Kidney (tissue), 14 donors: Measurements from ENCODE around the gene DTWD1. TPM values are rescaled to one million over a fixed set of nuclear protein-coding genes. Genes with fewer than 3 reads are reported as not detected.

Source experiments
- DNase-seq, 5 donors: peaks; one replicate each; pipeline ENCODE4 v3.0.0-alpha.2; 2013 to 2020
- FAIRE-seq: peaks from 2 replicates; lab custom pipeline; 2012; peaks lifted over from hg19 to GRCh38; lab: Jason Lieb, UNC
- H3K27ac ChIP-seq, 2 donors: one replicate each; pipeline ENCODE4 v1.7.0; 2013; ENCODE audit warnings: low read depth in 2 of 2, low read length in 2 of 2, inconsistent platforms in 1 of 2
- H3K27me3 ChIP-seq: one replicate; pipeline ENCODE4 v1.7.1; 2013; ENCODE audit warnings: low read length, inconsistent platforms; ENCODE audit not compliant: control insufficient read depth, insufficient read depth
- H3K36me3 ChIP-seq, 3 donors: one replicate each; pipeline versions ENCODE4 v1.7.0 to v1.7.1; 2013; ENCODE audit warnings: low read length in 3 of 3, control low read depth in 1 of 3, inconsistent platforms in 1 of 3; ENCODE audit not compliant: insufficient read depth in 3 of 3, control insufficient read depth in 2 of 3
- H3K4me1 ChIP-seq, 3 donors: one replicate each; pipeline versions ENCODE4 v1.7.0 to v1.7.1; 2013; ENCODE audit warnings: low read length in 3 of 3, inconsistent platforms in 1 of 3, low read depth in 1 of 3; ENCODE audit not compliant: control insufficient read depth in 2 of 3, insufficient read depth in 2 of 3
- H3K4me3 ChIP-seq, 3 donors: one replicate each; pipeline versions ENCODE4 v1.7.0 to v1.8.1; 2013; ENCODE audit warnings: low read length in 3 of 3, control low read depth in 1 of 3, inconsistent platforms in 1 of 3
- H3K9ac ChIP-seq, 3 donors: one replicate each; pipeline versions ENCODE4 v1.7.0 to v1.7.1; 2013; ENCODE audit warnings: low read length in 3 of 3, control low read depth in 1 of 3, inconsistent platforms in 1 of 3
- H3K9me3 ChIP-seq, 3 donors: one replicate each; pipeline versions ENCODE4 v1.7.0 to v1.7.1; 2013; ENCODE audit warnings: low read length in 3 of 3, control low read depth in 1 of 3, inconsistent platforms in 1 of 3; ENCODE audit not compliant: control insufficient read depth in 2 of 3, insufficient read depth in 1 of 3
- CTCF ChIP-seq: IDR thresholded peaks from 3 replicates; pipeline ENCODE4 v1.5.1; 2012; ENCODE audit warnings: mild to moderate bottlenecking, moderate library complexity, borderline replicate concordance; ENCODE audit not compliant: insufficient read depth; ENCODE audit errors: extremely low read depth
- intact Hi-C: fragments of 100-400 bp; cut with DNase I; formaldehyde crosslinking; loops from one replicate; pipeline ENCODE4 v1.11.1; 2022
- polyA plus RNA-seq: library from polyadenylated mRNA; stranded (reverse); fragments of 350-450 nt; fragmentation: Illumina TruSeq; extraction: RNeasy Lipid Tissue Mini Kit (QIAGEN cat#74804); gene quantifications from one replicate; pipeline ENCODE4 v1.2.3, GENCODE V29; 2014; ENCODE audit warnings: low read depth, low replicate concordance; ENCODE audit not compliant: insufficient read depth
- total RNA-seq: library from RNA; stranded (reverse); fragmentation: NEBNext Ultra II Directional; extraction: Animal tissue kit (Norgen Biotek cat#: 25700); gene quantifications from one replicate; pipeline ENCODE4 v1.2.1, GENCODE V29; 2021
- donor health status: control.
- donor health status: control.
- donor health status: control.
- donor health status: control.
- donor health status: control.
- donor health status: DM: yes; HTN: yes; CAD: no.
- donor health status: Normal renal cell carcinoma (clear cell type).

DTWD1 gene
- total and polyA plus RNA-seq, 2 donors from 2014 or later = 15.7 to 29.0 TPM

- Histone ChIP-seq H3K4me3 (no peak overlapping the region), H3K36me3 (peaks cover 0 to 3% (median 0%) of the 10 kb centered on the region in 3 donors), H3K9ac (no peak overlapping the region), H3K4me1 (peaks cover 0 to 7% (median 4%) of the 10 kb centered on the region in 3 donors), H3K27ac (no peak overlapping the region), H3K27me3 (no peaks in the 10 kb centered on the region), H3K9me3 (peaks cover 0 to 4% (median 0%) of the 10 kb centered on the region in 3 donors)
- no peak for FAIRE-seq
- intact Hi-C loops = no loop called here
- no peak for DNase-seq
- no peak for TF ChIP-seq CTCF
Measured at GRCh38 chr15:49625460-49626036, 4.7 kb downstream of the DTWD1 start.

- intact Hi-C loops = no loop called here
- Histone ChIP-seq H3K9ac (no peak overlapping the region), H3K4me3 (no peak overlapping the region), H3K4me1 (no peaks in the 10 kb centered on the region), H3K27ac (no peak overlapping the region), H3K36me3 (peaks cover 0 to 3% (median 0%) of the 10 kb centered on the region in 3 donors), H3K9me3 (peaks cover 0 to 4% (median 0%) of the 10 kb centered on the region in 3 donors), H3K27me3 (no peaks in the 10 kb centered on the region)
- no peak for TF ChIP-seq CTCF
- DNase-seq (no peak), FAIRE-seq (no peak)
Measured at GRCh38 chr15:49627407-49627877, 6.6 kb downstream of the DTWD1 start.

- H3K4me3 ChIP-seq = no peak overlapping the region
- H3K27ac ChIP-seq = no peak overlapping the region
- intact Hi-C loops = no loop called here
- no peak for TF ChIP-seq CTCF
- FAIRE-seq = no peak
- peaks cover 0 to 4% (median 0%) of the 10 kb centered on the region in 3 donors for H3K9me3 ChIP-seq
- H3K27me3 ChIP-seq = no peaks in the 10 kb centered on the region
- H3K9ac ChIP-seq = no peak overlapping the region
- peaks cover 0 to 3% (median 0%) of the 10 kb centered on the region in 3 donors for H3K36me3 ChIP-seq
- no peaks in the 10 kb centered on the region for H3K4me1 ChIP-seq
- DNase-seq = peak in 1 of 5 donors; percentile 22
Measured at GRCh38 chr15:49628379-49628778, 7.5 kb downstream of the DTWD1 start.
